A549 (cell line): ENCODE data around the gene PDK4.

Experiments used
- CHD2 ChIP-seq: fragments of 150-350 bp; IDR thresholded peaks from 2 replicates; pipeline ENCODE4 v1.6.1; 2014; ENCODE audit warnings: low read length; ENCODE audit not compliant: partially characterized antibody
- CTCF ChIP-seq: fragments of >200 bp; sonication (Bioruptor Twin); formaldehyde crosslinking; IDR thresholded peaks from 3 replicates; pipeline ENCODE4 v1.5.1; 2016
- ESRRA ChIP-seq: fragments of 150-350 bp; IDR thresholded peaks from 2 replicates; pipeline ENCODE4 v1.6.1; 2014; ENCODE audit warnings: mild to moderate bottlenecking, low read length, borderline replicate concordance
- FOSB ChIP-seq: fragments of 250-450 bp; sonication (Bioruptor Pico); IDR thresholded peaks from 2 replicates; pipeline ENCODE4 v1.5.0; 2020; ENCODE audit warnings: mild to moderate bottlenecking, moderate library complexity
- JUNB ChIP-seq: fragments of >200 bp; sonication (Bioruptor Twin); formaldehyde crosslinking; IDR thresholded peaks from 2 replicates; pipeline ENCODE4 v1.6.1; 2016
- MAX ChIP-seq: IDR thresholded peaks from 2 replicates; pipeline ENCODE4 v1.6.1; 2012
- MYC ChIP-seq: IDR thresholded peaks from 2 replicates; pipeline ENCODE4 v1.6.1; 2012; ENCODE audit warnings: mild to moderate bottlenecking, inconsistent platforms, low read length, improper control_type of control experiment, borderline replicate concordance
- NFE2L2 ChIP-seq: fragments of 150-350 bp; conservative IDR thresholded peaks from 2 replicates; pipeline ENCODE4 v1.6.1; 2014; ENCODE audit warnings: low read length
- POLR2A ChIP-seq: IDR thresholded peaks from 2 replicates; pipeline ENCODE4 v1.6.1; 2012; ENCODE audit warnings: mild to moderate bottlenecking, low read length
- RAD21 ChIP-seq, 2 experiments: fragments of >200 bp in 1 of 2; sonication (Bioruptor Twin) in 1 of 2; formaldehyde crosslinking in 1 of 2; IDR thresholded peaks in 1 of 2; conservative IDR thresholded peaks in 1 of 2; 2 replicates in 1 of 2; 3 replicates in 1 of 2; pipeline ENCODE4 v1.6.1; 2012 to 2018; ENCODE audit warnings: inconsistent platforms in 1 of 2
- SMC3 ChIP-seq: fragments of >200 bp; sonication (Bioruptor Twin); formaldehyde crosslinking; IDR thresholded peaks from 3 replicates; pipeline ENCODE4 v1.6.1; 2018; ENCODE audit warnings: inconsistent platforms
- TP53 ChIP-seq: fragments of 250-450 bp; sonication (Bioruptor Pico); IDR thresholded peaks from 2 replicates; pipeline ENCODE4 v1.5.0; 2021; ENCODE audit warnings: mild to moderate bottlenecking, moderate library complexity

GRCh38 chr7:95609277-95609971 is 13.1 kb upstream of the PDK4 start:
- no peak for TF ChIP-seq POLR2A
- no peak for TF ChIP-seq JUNB
- no peak for TF ChIP-seq CTCF
- no peak for TF ChIP-seq CHD2
- TF ChIP-seq ESRRA: no peak
- TF ChIP-seq TP53 (CRISPR knock-in tag): no peak
- no peak for TF ChIP-seq SMC3
- no peak for TF ChIP-seq MAX
- no peak for TF ChIP-seq NFE2L2
- TF ChIP-seq FOSB: no peak
- no peak for TF ChIP-seq MYC
- no peak for TF ChIP-seq RAD21 (conservative IDR thresholded peaks at IDR 0.05 in 1 of 2, IDR thresholded peaks at IDR 0.05 in 1 of 2)
